Ishikawa (cell line): Measurements from ENCODE around the gene RFTN1.

Source experiments
- CEBPB ChIP-seq: IDR thresholded peaks from 2 replicates; pipeline ENCODE4 v1.6.1; 2012
- CREB1 ChIP-seq: IDR thresholded peaks from 2 replicates; pipeline ENCODE4 v1.6.1; 2012; ENCODE audit warnings: low read depth
- EP300 ChIP-seq: IDR thresholded peaks from 2 replicates; pipeline ENCODE4 v1.6.1; 2012; ENCODE audit warnings: borderline replicate concordance
- FOXM1 ChIP-seq: IDR thresholded peaks from 2 replicates; pipeline ENCODE4 v1.6.1; 2012; ENCODE audit warnings: low read depth, borderline replicate concordance
- MAX ChIP-seq: IDR thresholded peaks from 2 replicates; pipeline ENCODE4 v1.6.1; 2012
- NFIC ChIP-seq: IDR thresholded peaks from 2 replicates; pipeline ENCODE4 v1.6.1; 2012
- RAD21 ChIP-seq: IDR thresholded peaks from 2 replicates; pipeline ENCODE4 v1.6.1; 2012; ENCODE audit warnings: low read depth
- TAF1 ChIP-seq: IDR thresholded peaks from 2 replicates; pipeline ENCODE4 v1.6.1; 2012; ENCODE audit warnings: low read depth, mild to moderate bottlenecking
- TCF12 ChIP-seq: IDR thresholded peaks from 2 replicates; pipeline ENCODE4 v1.6.1; 2012; ENCODE audit warnings: low read depth
- TEAD4 ChIP-seq: IDR thresholded peaks from 2 replicates; pipeline ENCODE4 v1.6.1; 2012
- USF1 ChIP-seq: IDR thresholded peaks from 2 replicates; pipeline ENCODE4 v1.6.1; 2012
- YY1 ChIP-seq: IDR thresholded peaks from 2 replicates; pipeline ENCODE4 v1.6.1; 2012; ENCODE audit warnings: low read depth
- ZBTB7A ChIP-seq: IDR thresholded peaks from 2 replicates; pipeline ENCODE4 v1.6.1; 2012; ENCODE audit warnings: low read depth
- TF ChIP-seq, protein P1 (sequence below): IDR thresholded peaks from 2 replicates; pipeline ENCODE4 v1.6.1; 2012; ENCODE audit warnings: low read depth, mild to moderate bottlenecking

DNA sequence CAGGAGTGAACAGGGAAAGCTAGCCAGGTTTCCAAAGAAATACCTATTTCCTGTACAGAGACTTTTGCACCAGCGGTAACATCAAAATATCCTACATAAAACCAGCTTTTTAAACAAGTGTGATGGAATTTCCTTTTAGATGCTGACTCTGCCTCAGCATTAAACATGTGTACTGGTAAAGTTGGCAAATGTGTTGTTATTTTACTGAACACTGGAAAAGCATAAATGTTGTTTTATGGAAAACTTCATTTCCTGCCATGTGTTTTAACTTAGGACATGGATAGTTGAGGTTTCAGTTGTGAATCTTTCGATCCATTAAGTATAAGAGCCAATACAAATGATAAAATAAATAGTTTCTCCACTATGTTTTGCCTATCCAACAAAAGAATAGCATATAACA lies 232.8 kb downstream of the RFTN1 start:
- no peak for TF ChIP-seq MAX
- no peak for TF ChIP-seq RAD21
- no peak for TF ChIP-seq TCF12
- no peak for TF ChIP-seq USF1
- no peak for TF ChIP-seq EP300
- no peak for TF ChIP-seq CEBPB
- TF ChIP-seq, protein P1, sequence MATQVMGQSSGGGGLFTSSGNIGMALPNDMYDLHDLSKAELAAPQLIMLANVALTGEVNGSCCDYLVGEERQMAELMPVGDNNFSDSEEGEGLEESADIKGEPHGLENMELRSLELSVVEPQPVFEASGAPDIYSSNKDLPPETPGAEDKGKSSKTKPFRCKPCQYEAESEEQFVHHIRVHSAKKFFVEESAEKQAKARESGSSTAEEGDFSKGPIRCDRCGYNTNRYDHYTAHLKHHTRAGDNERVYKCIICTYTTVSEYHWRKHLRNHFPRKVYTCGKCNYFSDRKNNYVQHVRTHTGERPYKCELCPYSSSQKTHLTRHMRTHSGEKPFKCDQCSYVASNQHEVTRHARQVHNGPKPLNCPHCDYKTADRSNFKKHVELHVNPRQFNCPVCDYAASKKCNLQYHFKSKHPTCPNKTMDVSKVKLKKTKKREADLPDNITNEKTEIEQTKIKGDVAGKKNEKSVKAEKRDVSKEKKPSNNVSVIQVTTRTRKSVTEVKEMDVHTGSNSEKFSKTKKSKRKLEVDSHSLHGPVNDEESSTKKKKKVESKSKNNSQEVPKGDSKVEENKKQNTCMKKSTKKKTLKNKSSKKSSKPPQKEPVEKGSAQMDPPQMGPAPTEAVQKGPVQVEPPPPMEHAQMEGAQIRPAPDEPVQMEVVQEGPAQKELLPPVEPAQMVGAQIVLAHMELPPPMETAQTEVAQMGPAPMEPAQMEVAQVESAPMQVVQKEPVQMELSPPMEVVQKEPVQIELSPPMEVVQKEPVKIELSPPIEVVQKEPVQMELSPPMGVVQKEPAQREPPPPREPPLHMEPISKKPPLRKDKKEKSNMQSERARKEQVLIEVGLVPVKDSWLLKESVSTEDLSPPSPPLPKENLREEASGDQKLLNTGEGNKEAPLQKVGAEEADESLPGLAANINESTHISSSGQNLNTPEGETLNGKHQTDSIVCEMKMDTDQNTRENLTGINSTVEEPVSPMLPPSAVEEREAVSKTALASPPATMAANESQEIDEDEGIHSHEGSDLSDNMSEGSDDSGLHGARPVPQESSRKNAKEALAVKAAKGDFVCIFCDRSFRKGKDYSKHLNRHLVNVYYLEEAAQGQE: no peak
- TF ChIP-seq YY1: no peak
- TF ChIP-seq CREB1: no peak
- TF ChIP-seq NFIC: no peak
- TF ChIP-seq FOXM1: no peak
- TF ChIP-seq ZBTB7A: no peak
- no peak for TF ChIP-seq TAF1
- no peak for TF ChIP-seq TEAD4
